AG10803 (cell line): ENCODE data around the gene TRIM2.

Experiments used
- DNase-seq: peaks from one replicate; pipeline ENCODE4 v3.0.0; 2010; ENCODE audit warnings: low read depth
- H3K4me3 ChIP-seq: 2 replicates; pipeline ENCODE4 v1.5.1; 2011; ENCODE audit warnings: mild to moderate bottlenecking, low read length, control low read depth
- CTCF ChIP-seq: conservative IDR thresholded peaks from 2 replicates; pipeline ENCODE4 v1.5.1; 2011; ENCODE audit warnings: mild to moderate bottlenecking, low read length, control low read depth, inconsistent platforms

TRIM2 gene

DNA sequence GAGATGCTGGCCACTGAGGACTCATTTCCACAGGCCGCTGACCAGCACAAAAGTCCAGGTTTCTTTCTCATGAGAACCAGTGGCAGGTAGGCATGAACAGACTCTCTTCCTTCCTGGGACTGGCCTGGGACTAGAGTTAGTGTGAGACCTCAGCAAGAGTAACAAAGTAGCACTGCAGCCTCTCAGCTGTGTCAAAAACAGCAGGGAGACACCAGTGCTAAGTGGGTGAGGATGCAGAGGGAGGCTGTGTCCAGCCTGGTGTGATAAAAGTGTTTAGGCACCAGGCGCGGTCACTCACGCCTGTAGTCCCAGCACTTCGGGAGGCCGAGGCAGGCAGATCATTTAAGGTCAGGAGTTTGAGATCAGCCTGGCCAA is 42.9 kb downstream of the TRIM2 start:
- no peak overlapping the region for H3K4me3 ChIP-seq
- no peak for TF ChIP-seq CTCF
- no peak for DNase-seq

- no peak for TF ChIP-seq CTCF
- H3K4me3 ChIP-seq = peak overlapping the region; percentile 65
- no peak for DNase-seq
Measured at GRCh38 chr4:153248641-153249198, 44.5 kb downstream of the TRIM2 start.

DNA sequence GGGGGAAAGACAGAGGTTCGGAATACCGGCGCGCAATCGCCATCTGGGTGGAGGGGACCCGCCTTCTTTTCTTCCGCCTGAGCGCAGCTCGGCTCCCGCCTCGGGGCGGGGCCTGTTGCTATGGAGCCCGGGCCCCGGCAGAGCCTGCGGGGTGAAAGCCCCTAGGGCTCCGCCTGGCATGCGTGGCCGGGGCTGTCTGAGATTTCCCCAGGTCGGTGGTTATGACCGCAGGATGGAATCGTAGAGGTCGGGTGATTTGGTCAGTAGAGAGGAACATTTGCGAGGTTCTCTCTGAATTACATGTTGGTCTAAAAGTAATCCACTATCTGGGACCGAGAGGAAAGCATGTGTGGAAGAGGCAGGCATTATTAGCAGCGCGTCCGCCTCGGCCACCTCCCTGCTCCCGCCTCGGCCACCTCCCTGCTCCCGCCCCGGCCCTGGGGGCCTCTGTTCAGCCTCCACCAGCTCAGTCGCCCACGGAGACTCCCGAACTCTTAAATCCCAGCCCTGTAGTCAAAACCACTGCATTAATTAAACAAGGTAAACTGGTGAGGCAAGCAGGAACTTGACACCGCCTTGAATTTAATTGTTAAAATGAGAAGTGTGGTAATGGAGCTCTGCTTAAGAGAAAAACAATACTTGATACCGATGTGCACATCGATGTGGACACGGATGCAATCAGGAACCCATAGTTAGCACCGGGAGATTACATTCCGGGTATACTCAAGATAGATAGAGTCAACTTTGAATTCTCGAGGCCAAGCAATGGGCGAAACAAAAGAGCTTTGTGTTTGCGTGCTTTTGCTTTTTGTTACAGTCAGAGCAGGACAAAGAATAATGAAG is 45.2 kb downstream of the TRIM2 start:
- peak; percentile 60 for DNase-seq
- no peak for TF ChIP-seq CTCF
- peak overlapping the region; percentile 65 for H3K4me3 ChIP-seq

- no peak for TF ChIP-seq CTCF
- H3K4me3 ChIP-seq = no peak overlapping the region
- DNase-seq = no peak
Measured at GRCh38 chr4:153252122-153252521, 47.9 kb downstream of the TRIM2 start.

DNA sequence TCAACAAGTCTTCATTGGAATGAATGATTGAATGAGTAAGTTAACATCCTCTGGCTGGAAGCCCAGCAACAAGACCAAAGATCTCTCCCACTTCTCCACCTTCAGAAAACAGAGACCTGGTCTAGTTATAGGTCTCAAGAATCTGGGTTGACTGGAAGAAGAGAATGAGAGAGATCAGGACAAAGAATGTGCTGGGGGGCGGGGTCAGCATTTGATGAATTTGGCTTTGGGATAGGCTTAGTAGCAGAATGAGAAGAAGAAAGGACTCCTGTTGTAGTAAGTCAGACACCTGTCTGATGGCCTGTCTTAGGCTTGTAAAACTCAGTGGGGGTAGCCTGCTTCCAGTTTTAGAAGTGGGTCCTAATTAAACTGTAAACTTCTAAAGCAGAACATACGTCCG is 51.0 kb downstream of the TRIM2 start:
- H3K4me3 ChIP-seq = no peak overlapping the region
- DNase-seq = no peak
- TF ChIP-seq CTCF = no peak

- no peak for TF ChIP-seq CTCF
- H3K4me3 ChIP-seq = peak overlapping the region; percentile 42
- DNase-seq = peak; percentile 65
Measured at GRCh38 chr4:153257151-153257620, 52.9 kb downstream of the TRIM2 start.

DNA sequence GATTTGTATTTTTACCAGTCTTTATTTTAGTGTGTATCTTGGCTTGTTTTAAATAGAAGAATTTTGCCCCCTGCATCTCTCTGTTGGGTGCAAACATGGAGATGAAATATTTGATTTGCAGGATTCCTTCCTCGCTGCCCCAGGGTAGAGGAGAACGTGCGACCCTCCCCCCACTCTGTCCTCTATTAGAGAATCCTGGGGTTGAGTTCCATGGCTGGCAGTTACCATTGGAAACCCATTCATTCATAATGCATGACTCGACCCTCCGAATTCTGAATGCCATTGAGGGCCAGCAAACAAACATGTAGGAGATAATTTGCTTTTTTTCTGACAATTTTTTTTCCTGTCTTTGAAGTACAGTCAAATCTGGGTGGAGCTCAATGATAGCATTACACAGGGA is 53.7 kb downstream of the TRIM2 start:
- no peak for DNase-seq
- H3K4me3 ChIP-seq = no peak overlapping the region

More for the DNA sequence above, 53.7 kb downstream of the TRIM2 start:
- no peak for TF ChIP-seq CTCF
